ENCODE data around the gene MYO3A.

Gene MYO3A

DNA sequence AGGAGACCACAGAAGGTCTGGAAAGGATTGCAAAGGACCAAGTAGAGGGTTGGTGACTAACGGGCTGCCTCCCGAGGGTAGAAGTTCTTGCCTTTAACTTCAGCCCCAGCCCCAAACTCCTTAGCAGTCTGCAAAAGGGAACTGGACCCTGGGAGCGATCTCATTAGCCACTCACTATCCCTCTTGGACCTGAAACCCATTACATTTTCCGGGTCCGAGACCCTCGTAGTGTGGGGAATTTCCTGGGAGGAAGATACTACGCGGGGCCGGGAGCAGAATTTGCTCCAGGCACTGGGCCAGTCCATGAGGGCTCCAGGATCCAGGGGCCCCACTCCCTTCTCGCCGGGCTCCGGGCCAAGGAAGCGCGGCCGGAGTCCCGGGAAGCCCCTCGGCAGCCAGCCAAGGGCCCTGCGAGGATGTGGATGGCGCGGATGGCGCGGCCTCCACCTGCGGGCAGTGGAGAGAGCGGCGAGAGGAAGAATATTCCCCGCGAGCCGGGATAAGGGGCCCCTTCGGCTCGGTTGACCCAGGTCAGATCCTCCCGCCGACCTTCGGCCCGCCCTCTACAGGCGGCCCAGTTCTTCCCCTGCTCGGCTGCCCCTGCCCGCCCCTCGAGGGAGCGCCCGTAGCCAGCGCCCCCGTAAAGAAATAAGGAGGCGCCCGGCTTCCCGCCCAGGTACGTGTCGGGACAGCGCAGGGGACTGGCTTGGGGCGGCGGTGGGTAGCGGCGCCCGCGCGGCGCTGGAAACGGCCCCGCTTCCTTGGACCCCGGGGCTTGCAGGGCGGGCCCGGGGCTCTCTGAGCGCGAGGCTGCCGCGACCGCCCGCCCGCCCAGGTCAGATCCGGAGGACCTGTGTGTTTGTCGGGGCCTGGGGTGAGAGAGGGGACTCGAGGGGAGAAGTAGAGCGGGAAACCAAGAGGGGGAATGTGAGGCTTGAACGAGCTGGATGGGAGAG is at the start of gene MYO3A:
Gene MYO3A (plus strand): TSS at position 577 of the 956 bp plus-strand sequence. CDS start 17,882 bp downstream, outside the sequence.
- Histone ChIP-seq H3K27me3 (ENCODE audit: control insufficient read depth, insufficient read depth, low read length) (peaks cover 4% of the 10 kb centered on the region), H3K4me1 (ENCODE audit: control insufficient read depth, insufficient read depth, low read length) (no peaks in the 10 kb centered on the region), H3K27ac (ENCODE audit: low read depth, low read length) (no peak within 1 kb of the TSS), H3K4me3 (ENCODE audit: low read length) (peak within 1 kb of the TSS; percentile 61), H3K36me3 (ENCODE audit: control insufficient read depth, insufficient read depth, low read length) (no peaks in the 10 kb centered on the region), H3K9ac (ENCODE audit: low read length) (no peak within 1 kb of the TSS)

DNA sequence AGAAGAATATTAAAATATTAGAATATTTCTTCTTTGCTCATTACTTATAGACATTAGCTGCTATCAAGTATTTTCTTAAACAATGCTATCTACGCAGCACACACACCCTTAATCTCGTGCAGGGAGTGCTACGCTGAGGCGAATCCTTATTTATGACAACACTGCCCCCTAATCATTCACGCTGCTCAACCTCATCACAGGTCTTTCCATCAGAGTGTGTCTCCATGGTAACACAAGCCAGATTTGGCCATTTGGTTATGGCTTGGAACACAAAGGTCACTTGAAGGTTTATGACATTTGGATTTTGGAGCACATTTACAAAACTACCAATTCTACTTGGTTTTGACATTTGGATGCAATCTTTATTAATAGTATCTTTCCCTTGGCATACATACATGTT is 45.4 kb upstream of the MYO3A start:
- no peak overlapping the region for H3K27ac ChIP-seq (ENCODE audit: low read depth, low read length)
- H3K27me3 ChIP-seq (ENCODE audit: control insufficient read depth, insufficient read depth, low read length), result no peaks in the 10 kb centered on the region
- no peaks in the 10 kb centered on the region for H3K4me1 ChIP-seq (ENCODE audit: control insufficient read depth, insufficient read depth, low read length)
- H3K9ac ChIP-seq (ENCODE audit: low read length), result no peak overlapping the region
- no peak overlapping the region for H3K4me3 ChIP-seq (ENCODE audit: low read length)
- no peaks in the 10 kb centered on the region for H3K36me3 ChIP-seq (ENCODE audit: control insufficient read depth, insufficient read depth, low read length)

DNA sequence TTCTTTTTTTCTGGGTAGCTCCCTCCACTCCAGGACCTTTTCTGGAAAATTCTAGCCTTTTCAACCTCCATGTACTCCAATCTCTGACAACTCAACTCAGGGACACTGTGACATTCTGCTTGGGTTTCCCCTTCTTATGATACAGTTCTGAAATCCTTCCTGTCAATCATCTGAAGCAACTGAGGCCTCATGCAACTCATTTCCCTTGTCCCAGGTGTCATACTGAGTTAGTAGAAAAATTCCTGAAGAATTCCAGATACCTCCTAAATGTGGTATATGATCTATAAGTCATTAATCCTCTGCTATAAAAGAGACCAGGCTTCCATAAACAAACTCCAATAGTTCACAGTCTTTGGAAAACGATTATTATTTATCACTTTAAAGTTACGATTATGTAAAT is 43.0 kb upstream of the MYO3A start:
- no peak overlapping the region for H3K9ac ChIP-seq (ENCODE audit: low read length)
- H3K4me3 ChIP-seq (ENCODE audit: low read length), result no peak overlapping the region
- H3K4me1 ChIP-seq (ENCODE audit: control insufficient read depth, insufficient read depth, low read length), result no peaks in the 10 kb centered on the region
- H3K36me3 ChIP-seq (ENCODE audit: control insufficient read depth, insufficient read depth, low read length), result no peaks in the 10 kb centered on the region
- no peak overlapping the region for H3K27ac ChIP-seq (ENCODE audit: low read depth, low read length)
- H3K27me3 ChIP-seq (ENCODE audit: control insufficient read depth, insufficient read depth, low read length), result no peaks in the 10 kb centered on the region

GRCh38 chr10:25895856-25896255 is 38.2 kb upstream of the MYO3A start:
- H3K9ac ChIP-seq (ENCODE audit: low read length), result no peak overlapping the region
- H3K27ac ChIP-seq (ENCODE audit: low read depth, low read length), result no peak overlapping the region
- no peaks in the 10 kb centered on the region for H3K36me3 ChIP-seq (ENCODE audit: control insufficient read depth, insufficient read depth, low read length)
- H3K27me3 ChIP-seq (ENCODE audit: control insufficient read depth, insufficient read depth, low read length), result no peaks in the 10 kb centered on the region
- H3K4me1 ChIP-seq (ENCODE audit: control insufficient read depth, insufficient read depth, low read length), result no peaks in the 10 kb centered on the region
- no peak overlapping the region for H3K4me3 ChIP-seq (ENCODE audit: low read length)

- Histone ChIP-seq H3K27ac (ENCODE audit: low read depth, low read length) (no peak overlapping the region), H3K4me3 (ENCODE audit: low read length) (no peak overlapping the region), H3K36me3 (ENCODE audit: control insufficient read depth, insufficient read depth, low read length) (no peaks in the 10 kb centered on the region), H3K4me1 (ENCODE audit: control insufficient read depth, insufficient read depth, low read length) (no peaks in the 10 kb centered on the region), H3K9ac (ENCODE audit: low read length) (no peak overlapping the region), H3K27me3 (ENCODE audit: control insufficient read depth, insufficient read depth, low read length) (no peaks in the 10 kb centered on the region)
Observed at GRCh38 chr10:25896421-25896820, 37.6 kb upstream of the MYO3A start.

DNA sequence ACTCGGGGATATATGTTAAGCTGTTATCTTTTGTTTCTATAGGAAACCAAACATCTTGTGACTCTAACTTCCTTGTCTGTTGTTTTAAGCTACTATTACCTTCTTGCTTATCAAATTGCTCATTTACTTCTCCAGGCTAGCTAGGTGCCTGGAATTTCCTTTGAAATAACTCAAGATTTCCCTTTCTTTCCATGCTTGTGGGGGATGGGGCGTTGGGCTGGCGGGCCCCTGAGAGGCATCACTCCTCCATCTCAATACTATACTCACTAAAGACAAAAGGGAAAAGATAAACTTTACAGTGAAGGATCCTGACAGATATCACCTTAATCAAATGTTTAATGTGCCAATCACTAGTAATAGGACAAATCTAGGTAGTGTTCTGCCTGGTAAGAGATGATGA is 34.7 kb upstream of the MYO3A start:
- Histone ChIP-seq H3K9ac (ENCODE audit: low read length) (no peak overlapping the region), H3K4me3 (ENCODE audit: low read length) (no peak overlapping the region), H3K4me1 (ENCODE audit: control insufficient read depth, insufficient read depth, low read length) (no peaks in the 10 kb centered on the region), H3K27me3 (ENCODE audit: control insufficient read depth, insufficient read depth, low read length) (no peaks in the 10 kb centered on the region), H3K27ac (ENCODE audit: low read depth, low read length) (no peak overlapping the region), H3K36me3 (ENCODE audit: control insufficient read depth, insufficient read depth, low read length) (no peaks in the 10 kb centered on the region)

- H3K9ac ChIP-seq (ENCODE audit: low read length), result no peak overlapping the region
- no peaks in the 10 kb centered on the region for H3K27me3 ChIP-seq (ENCODE audit: control insufficient read depth, insufficient read depth, low read length)
- H3K4me1 ChIP-seq (ENCODE audit: control insufficient read depth, insufficient read depth, low read length), result no peaks in the 10 kb centered on the region
- H3K27ac ChIP-seq (ENCODE audit: low read depth, low read length), result no peak overlapping the region
- H3K4me3 ChIP-seq (ENCODE audit: low read length), result no peak overlapping the region
- H3K36me3 ChIP-seq (ENCODE audit: control insufficient read depth, insufficient read depth, low read length), result no peaks in the 10 kb centered on the region
Observed at GRCh38 chr10:25901199-25901598, 32.8 kb upstream of the MYO3A start.

DNA sequence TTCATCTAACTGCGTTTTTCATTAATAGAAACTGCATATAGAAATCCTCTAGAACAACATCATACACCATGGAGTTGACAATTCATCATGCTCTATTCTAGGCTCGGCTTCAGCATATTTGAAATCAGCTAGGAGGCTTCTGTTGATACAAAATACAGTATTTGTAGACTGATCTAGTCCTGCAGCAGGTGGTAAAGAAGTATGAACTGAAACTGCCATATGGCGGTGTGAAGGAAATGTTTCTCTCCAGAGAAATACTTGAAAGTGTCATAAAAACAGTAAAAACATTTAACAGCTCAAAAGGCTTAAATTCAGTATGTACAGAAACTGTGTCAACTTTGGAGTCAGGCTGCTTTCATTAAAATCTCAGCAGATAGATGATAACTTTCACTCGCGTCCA is 32.0 kb upstream of the MYO3A start:
- H3K36me3 ChIP-seq (ENCODE audit: control insufficient read depth, insufficient read depth, low read length), result no peaks in the 10 kb centered on the region
- H3K4me3 ChIP-seq (ENCODE audit: low read length), result no peak overlapping the region
- H3K27ac ChIP-seq (ENCODE audit: low read depth, low read length), result no peak overlapping the region
- no peaks in the 10 kb centered on the region for H3K27me3 ChIP-seq (ENCODE audit: control insufficient read depth, insufficient read depth, low read length)
- no peaks in the 10 kb centered on the region for H3K4me1 ChIP-seq (ENCODE audit: control insufficient read depth, insufficient read depth, low read length)
- no peak overlapping the region for H3K9ac ChIP-seq (ENCODE audit: low read length)

GRCh38 chr10:25907261-25907660 is 26.8 kb upstream of the MYO3A start:
- H3K36me3 ChIP-seq (ENCODE audit: control insufficient read depth, insufficient read depth, low read length), result no peaks in the 10 kb centered on the region
- no peak overlapping the region for H3K9ac ChIP-seq (ENCODE audit: low read length)
- no peak overlapping the region for H3K27ac ChIP-seq (ENCODE audit: low read depth, low read length)
- no peaks in the 10 kb centered on the region for H3K27me3 ChIP-seq (ENCODE audit: control insufficient read depth, insufficient read depth, low read length)
- no peak overlapping the region for H3K4me3 ChIP-seq (ENCODE audit: low read length)
- H3K4me1 ChIP-seq (ENCODE audit: control insufficient read depth, insufficient read depth, low read length), result no peaks in the 10 kb centered on the region

DNA sequence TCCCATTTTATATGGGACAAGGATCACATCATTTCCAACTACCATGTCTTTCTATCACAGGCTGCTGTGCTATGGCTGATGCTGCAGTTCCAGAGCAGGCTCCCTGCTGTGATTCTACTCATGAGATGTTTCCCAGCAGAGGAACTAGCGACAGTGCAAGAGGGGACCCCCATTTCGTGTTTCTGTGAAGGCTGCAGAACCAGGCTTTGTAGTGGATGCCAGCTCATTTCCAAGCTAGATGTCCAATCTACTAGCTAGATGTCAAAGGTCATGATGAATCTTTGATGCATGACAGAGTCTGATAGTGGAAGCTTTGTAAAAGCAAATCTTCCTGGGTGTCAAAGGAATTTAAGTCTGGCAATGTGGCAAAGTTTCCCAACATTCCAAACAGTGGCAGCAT is 21.2 kb upstream of the MYO3A start:
- Histone ChIP-seq H3K27me3 (ENCODE audit: control insufficient read depth, insufficient read depth, low read length) (no peaks in the 10 kb centered on the region), H3K4me1 (ENCODE audit: control insufficient read depth, insufficient read depth, low read length) (no peaks in the 10 kb centered on the region), H3K27ac (ENCODE audit: low read depth, low read length) (no peak overlapping the region), H3K9ac (ENCODE audit: low read length) (no peak overlapping the region), H3K36me3 (ENCODE audit: control insufficient read depth, insufficient read depth, low read length) (no peaks in the 10 kb centered on the region), H3K4me3 (ENCODE audit: low read length) (no peak overlapping the region)

- no peak overlapping the region for H3K4me3 ChIP-seq (ENCODE audit: low read length)
- no peaks in the 10 kb centered on the region for H3K27me3 ChIP-seq (ENCODE audit: control insufficient read depth, insufficient read depth, low read length)
- H3K4me1 ChIP-seq (ENCODE audit: control insufficient read depth, insufficient read depth, low read length), result no peaks in the 10 kb centered on the region
- no peaks in the 10 kb centered on the region for H3K36me3 ChIP-seq (ENCODE audit: control insufficient read depth, insufficient read depth, low read length)
- H3K27ac ChIP-seq (ENCODE audit: low read depth, low read length), result no peak overlapping the region
- no peak overlapping the region for H3K9ac ChIP-seq (ENCODE audit: low read length)
Observed at GRCh38 chr10:25914776-25915175, 19.3 kb upstream of the MYO3A start.

- H3K4me3 ChIP-seq (ENCODE audit: low read length), result peak overlapping the region; percentile 61
- H3K27ac ChIP-seq (ENCODE audit: low read depth, low read length), result no peak overlapping the region
- H3K4me1 ChIP-seq (ENCODE audit: control insufficient read depth, insufficient read depth, low read length), result no peaks in the 10 kb centered on the region
- H3K27me3 ChIP-seq (ENCODE audit: control insufficient read depth, insufficient read depth, low read length), result peaks cover 4% of the 10 kb centered on the region
- H3K36me3 ChIP-seq (ENCODE audit: control insufficient read depth, insufficient read depth, low read length), result no peaks in the 10 kb centered on the region
- no peak overlapping the region for H3K9ac ChIP-seq (ENCODE audit: low read length)
Observed at GRCh38 chr10:25934621-25935139, 651 bp downstream of the MYO3A start.

DNA sequence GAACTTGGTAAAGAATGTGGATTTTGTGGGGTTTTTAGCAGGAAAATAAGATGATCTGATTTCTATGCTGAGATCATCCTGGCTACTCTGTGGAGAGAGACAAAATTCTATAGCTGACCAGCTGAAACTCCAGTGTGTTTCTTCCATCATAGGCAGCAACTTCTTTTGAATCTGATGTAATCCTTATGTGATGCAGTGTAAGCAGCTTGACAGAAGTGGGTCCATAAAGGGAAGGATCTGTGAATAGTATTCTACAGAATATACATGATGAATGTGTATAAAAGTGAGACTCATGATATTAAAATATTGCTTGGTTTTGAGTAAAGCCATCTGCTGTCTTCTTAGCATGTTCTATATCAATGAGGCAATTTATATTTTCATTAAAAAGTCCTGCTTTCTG is 4.4 kb downstream of the MYO3A start:
- Histone ChIP-seq H3K4me1 (ENCODE audit: control insufficient read depth, insufficient read depth, low read length) (no peaks in the 10 kb centered on the region), H3K27me3 (ENCODE audit: control insufficient read depth, insufficient read depth, low read length) (peaks cover 4% of the 10 kb centered on the region), H3K9ac (ENCODE audit: low read length) (no peak overlapping the region), H3K4me3 (ENCODE audit: low read length) (no peak overlapping the region), H3K27ac (ENCODE audit: low read depth, low read length) (no peak overlapping the region), H3K36me3 (ENCODE audit: control insufficient read depth, insufficient read depth, low read length) (no peaks in the 10 kb centered on the region)
